Nephron (organoid): ENCODE measurements around the gene LAMA1.

Source experiments
- H3K27ac Mint-ChIP-seq, 3 experiments: 2 replicates each; pipeline ENCODE4 v1.8.0; 2020; ENCODE audit warnings: mixed read lengths in 3 of 3, mild to moderate bottlenecking in 2 of 3, moderate library complexity in 1 of 3
- H3K27me3 Mint-ChIP-seq: 2 replicates; pipeline ENCODE4 v1.8.0; 2021; ENCODE audit warnings: low read depth, mild to moderate bottlenecking, moderate library complexity, mixed read lengths
- H3K36me3 Mint-ChIP-seq: 2 replicates; pipeline ENCODE4 v1.8.0; 2020; ENCODE audit warnings: low read depth, mixed read lengths
- H3K4me1 Mint-ChIP-seq: 2 replicates; pipeline ENCODE4 v1.8.0; 2020; ENCODE audit warnings: mixed read lengths
- H3K4me3 Mint-ChIP-seq, 3 experiments: 2 replicates each; pipeline ENCODE4 v1.8.0; 2020; ENCODE audit warnings: mild to moderate bottlenecking in 3 of 3, mixed read lengths in 3 of 3, moderate library complexity in 2 of 3
- H3K9me3 Mint-ChIP-seq: 2 replicates; pipeline ENCODE4 v1.8.0; 2020; ENCODE audit warnings: mixed read lengths
- CTCF ChIP-seq, 3 experiments: fragments of 200-600 bp; sonication (generic); IDR thresholded peaks; one replicate each; pipeline ENCODE4 v1.5.0; 2021; ENCODE audit warnings: antibody characterized with exemption in 3 of 3; ENCODE audit not compliant: unreplicated experiment in 3 of 3

The LAMA1 gene

DNA sequence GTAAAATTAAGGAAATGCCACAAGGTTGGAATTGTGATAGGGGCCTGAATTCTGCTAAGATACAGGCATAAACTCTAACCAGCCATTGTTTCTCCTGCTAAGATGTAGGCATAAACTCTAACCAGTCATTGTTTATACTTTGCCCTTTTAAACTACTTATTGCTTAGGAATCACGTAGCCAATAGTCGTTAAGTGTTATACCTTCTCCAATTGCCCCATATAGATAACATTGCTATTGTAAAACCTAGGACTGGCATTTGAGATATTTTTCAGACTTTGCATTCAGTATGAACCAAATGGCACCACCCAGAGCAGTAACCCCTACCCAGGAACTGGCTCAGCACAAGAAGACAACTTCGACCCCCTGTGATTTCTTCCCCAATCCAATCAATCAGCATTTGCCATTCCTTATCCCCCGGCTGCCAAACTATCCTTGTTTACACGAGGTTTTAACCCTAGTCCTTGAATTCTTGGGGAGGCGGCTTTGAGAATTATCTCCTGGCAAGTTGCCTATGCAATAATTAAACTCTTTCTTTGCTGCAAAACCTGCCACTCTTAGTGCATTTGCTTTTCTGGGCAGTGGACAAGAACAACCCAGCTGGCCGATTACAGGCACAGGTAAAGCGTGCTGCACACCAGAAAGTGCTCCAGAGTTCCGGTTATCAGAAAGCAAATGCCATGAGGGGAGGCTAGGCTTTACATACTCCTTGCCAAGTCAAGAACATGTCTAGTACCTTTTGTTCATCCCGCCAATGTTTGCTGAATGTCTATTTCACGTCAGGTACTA, 167.6 kb downstream of the LAMA1 start:
- H3K4me3 Mint-ChIP-seq: no peak overlapping the region
- no peak for TF ChIP-seq CTCF (IDR thresholded peaks at IDR 0.05; ENCODE audit: unreplicated experiment in 3 of 3)
- H3K27me3 Mint-ChIP-seq: peaks cover 6% of the 10 kb centered on the region
- H3K36me3 Mint-ChIP-seq: peaks cover 38% of the 10 kb centered on the region
- H3K4me1 Mint-ChIP-seq: no peaks in the 10 kb centered on the region
- no peak overlapping the region for H3K27ac Mint-ChIP-seq
- no peaks in the 10 kb centered on the region for H3K9me3 Mint-ChIP-seq

DNA sequence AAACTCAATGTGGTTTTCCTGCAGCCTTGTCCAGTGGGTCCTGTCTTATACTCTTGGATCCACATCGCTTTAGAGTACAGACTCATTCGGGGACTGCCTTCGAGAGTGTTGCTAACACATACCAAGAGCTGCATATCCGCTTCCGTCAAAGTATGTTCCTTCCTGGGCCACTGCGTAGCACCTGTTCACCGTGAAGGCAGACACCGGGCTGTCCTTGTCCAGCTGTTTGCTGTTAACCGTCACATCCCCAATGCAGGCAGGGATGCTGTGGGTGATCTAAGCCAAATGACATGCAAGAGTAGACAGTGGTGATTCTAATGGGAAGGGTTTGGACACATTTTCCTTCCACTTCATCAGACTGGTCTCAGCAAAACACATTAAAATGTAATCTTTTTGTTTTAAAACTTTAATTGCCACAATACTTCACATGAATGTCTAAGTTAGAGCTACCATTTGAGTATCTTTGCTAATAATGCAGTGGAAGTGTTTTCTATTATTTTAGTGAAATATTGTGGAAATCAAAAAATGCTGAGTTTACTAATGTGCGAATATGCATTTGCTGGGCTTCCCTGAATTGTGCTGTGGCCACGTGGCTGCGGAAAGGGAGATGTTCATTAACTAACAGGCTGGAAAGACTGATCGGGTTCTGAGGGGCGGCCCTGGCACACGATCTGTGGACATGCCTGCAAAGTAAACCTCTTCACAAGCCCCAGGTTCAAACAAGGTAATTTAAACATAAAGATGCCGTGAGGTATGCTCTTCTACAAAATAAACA, 169.1 kb downstream of the LAMA1 start:
- Mint-ChIP-seq H3K4me1 (no peaks in the 10 kb centered on the region), H3K27ac (no peak overlapping the region), H3K27me3 (peaks cover 3% of the 10 kb centered on the region), H3K36me3 (peaks cover 30% of the 10 kb centered on the region), H3K4me3 (no peak overlapping the region), H3K9me3 (no peaks in the 10 kb centered on the region)
- no peak for TF ChIP-seq CTCF (IDR thresholded peaks at IDR 0.05; ENCODE audit: unreplicated experiment in 3 of 3)

DNA sequence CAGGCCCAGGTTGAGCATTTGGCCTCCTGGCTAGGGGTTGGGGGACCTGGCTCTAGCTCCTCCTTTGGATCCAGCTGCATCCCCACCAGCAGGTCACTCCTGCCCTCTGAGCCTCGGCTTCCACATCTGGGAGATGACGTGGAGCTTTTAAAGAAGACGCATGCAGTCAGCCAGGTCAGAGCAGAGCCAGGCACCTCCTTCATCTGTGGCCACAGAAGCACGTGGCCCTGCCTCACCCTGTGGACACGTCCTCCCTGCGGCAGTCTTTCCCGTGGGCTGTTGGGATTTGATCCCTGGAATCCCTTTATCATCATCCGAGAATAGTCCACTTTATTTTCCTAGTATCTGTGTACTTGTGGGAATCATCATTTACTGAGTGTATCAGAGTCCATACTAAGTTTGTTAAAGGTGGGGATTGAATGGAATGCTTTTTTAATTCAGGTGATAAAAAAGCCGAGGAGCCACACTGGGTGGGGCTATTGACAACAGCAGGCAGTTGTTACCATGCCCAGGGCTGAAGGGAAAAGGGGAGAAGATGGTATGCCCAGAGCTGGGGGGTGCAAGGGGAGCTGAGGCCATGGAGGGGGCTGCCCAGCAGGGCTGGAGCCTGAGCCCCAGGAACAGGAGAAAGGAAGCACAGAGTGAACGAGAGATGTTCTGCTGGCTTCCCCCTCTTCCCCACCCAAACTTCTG, 170.1 kb downstream of the LAMA1 start:
- peaks cover 34% of the 10 kb centered on the region for H3K36me3 Mint-ChIP-seq
- TF ChIP-seq CTCF (IDR thresholded peaks at IDR 0.05; ENCODE audit: unreplicated experiment in 3 of 3): no peak
- H3K9me3 Mint-ChIP-seq: no peaks in the 10 kb centered on the region
- H3K4me1 Mint-ChIP-seq: no peaks in the 10 kb centered on the region
- no peak overlapping the region for H3K27ac Mint-ChIP-seq
- H3K4me3 Mint-ChIP-seq: no peak overlapping the region
- H3K27me3 Mint-ChIP-seq: peaks cover 3% of the 10 kb centered on the region

DNA sequence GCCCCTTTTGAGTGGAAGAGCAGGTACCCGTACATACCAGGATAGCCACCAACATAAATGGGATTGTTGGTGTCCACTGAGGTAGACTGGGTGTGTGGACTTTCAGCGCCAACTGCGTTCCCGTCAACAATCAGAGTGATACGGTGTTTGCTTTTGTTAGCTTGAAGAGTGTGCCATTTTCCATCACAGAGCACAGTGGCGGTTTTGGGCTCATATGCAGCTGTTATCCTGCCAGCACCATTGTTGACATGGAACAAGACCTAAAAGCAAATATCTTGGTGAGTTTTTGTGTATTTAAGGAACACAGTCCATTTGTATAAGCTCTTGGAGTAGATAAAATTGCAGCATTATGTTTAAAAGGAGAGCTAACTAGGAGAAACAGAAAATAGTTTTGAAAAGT, 174.5 kb downstream of the LAMA1 start:
- H3K27me3 Mint-ChIP-seq: peaks cover under 1% of the 10 kb centered on the region
- no peak overlapping the region for H3K27ac Mint-ChIP-seq
- no peak for TF ChIP-seq CTCF (IDR thresholded peaks at IDR 0.05; ENCODE audit: unreplicated experiment in 3 of 3)

GRCh38 chr18:6942742-6943141, 174.9 kb downstream of the LAMA1 start:
- peaks cover 3% of the 10 kb centered on the region for H3K4me1 Mint-ChIP-seq
- no peaks in the 10 kb centered on the region for H3K9me3 Mint-ChIP-seq
- H3K4me3 Mint-ChIP-seq: no peak overlapping the region
- no peak for TF ChIP-seq CTCF (IDR thresholded peaks at IDR 0.05; ENCODE audit: unreplicated experiment in 3 of 3)
- H3K27ac Mint-ChIP-seq: no peak overlapping the region
- peaks cover 32% of the 10 kb centered on the region for H3K36me3 Mint-ChIP-seq
- no peaks in the 10 kb centered on the region for H3K27me3 Mint-ChIP-seq

More for the DNA sequence above, 174.5 kb downstream of the LAMA1 start:
- Mint-ChIP-seq H3K9me3 (no peaks in the 10 kb centered on the region), H3K4me3 (no peak overlapping the region), H3K4me1 (peaks cover 3% of the 10 kb centered on the region), H3K36me3 (peaks cover 28% of the 10 kb centered on the region)
